Dendritic cell treated with granulocyte-macrophage colony-stimulating factor and Interleukin-4, amounts not matched to agents 40 ng/mL and 50 ng/mL, for 4 days (primary cell): ENCODE data around the gene NAB2.
A peak's percentile ranks its signal among the peaks of the same experiment; 100 is the strongest.
"Not testable (repeated sequence)": the region's sequence is repeated elsewhere in the genome, so short reads cannot be mapped to it uniquely, and the experiment has no call there.

Experiments
- H3K27ac Mint-ChIP-seq: one replicate; pipeline ENCODE4 v1.8.0; 2022; ENCODE audit warnings: mild to moderate bottlenecking, mixed read lengths
- H3K27me3 Mint-ChIP-seq: one replicate; pipeline ENCODE4 v1.8.0; 2022; ENCODE audit warnings: mild to moderate bottlenecking, mixed read lengths
- H3K36me3 Mint-ChIP-seq: one replicate; pipeline ENCODE4 v1.8.0; 2022; ENCODE audit warnings: low read depth, mixed read lengths
- H3K4me1 Mint-ChIP-seq: one replicate; pipeline ENCODE4 v1.8.0; 2022; ENCODE audit warnings: low read depth, mixed read lengths
- H3K4me3 Mint-ChIP-seq: one replicate; pipeline ENCODE4 v1.8.0; 2022; ENCODE audit warnings: mild to moderate bottlenecking, moderate library complexity, mixed read lengths
- H3K9me3 Mint-ChIP-seq: one replicate; pipeline ENCODE4 v1.8.0; 2022; ENCODE audit warnings: mixed read lengths
- intact Hi-C: fragments of 100-400 bp; cut with micrococcal nuclease; formaldehyde crosslinking; loops from one replicate; pipeline ENCODE4 v1.15.0; 2022

NAB2 gene

DNA sequence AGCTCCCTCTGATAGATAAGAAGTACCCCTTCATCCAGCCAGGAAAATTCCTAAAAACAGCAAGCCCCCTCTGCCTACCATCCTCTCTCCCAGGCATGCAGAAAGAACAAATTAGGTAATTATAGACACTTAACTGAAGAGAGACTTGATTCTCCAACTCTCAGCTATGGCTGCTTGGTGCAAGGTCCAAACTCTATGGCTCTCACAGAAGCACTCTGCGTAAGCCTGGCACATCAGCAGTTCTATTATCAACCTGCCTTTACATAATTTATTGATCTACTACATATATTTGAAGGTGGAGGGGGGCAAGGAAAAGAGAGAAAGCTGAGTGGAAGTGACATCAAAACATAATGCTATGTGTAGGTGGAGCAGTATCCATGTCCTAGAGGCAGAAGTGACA, 37.9 kb upstream of the NAB2 start:
- no peaks in the 10 kb centered on the region for H3K36me3 Mint-ChIP-seq
- no peaks in the 10 kb centered on the region for H3K9me3 Mint-ChIP-seq
- no peak overlapping the region for H3K27ac Mint-ChIP-seq
- intact Hi-C loops, result no loop called here
- no peaks in the 10 kb centered on the region for H3K27me3 Mint-ChIP-seq
- H3K4me1 Mint-ChIP-seq, result peaks cover 59% of the 10 kb centered on the region
- no peak overlapping the region for H3K4me3 Mint-ChIP-seq

DNA sequence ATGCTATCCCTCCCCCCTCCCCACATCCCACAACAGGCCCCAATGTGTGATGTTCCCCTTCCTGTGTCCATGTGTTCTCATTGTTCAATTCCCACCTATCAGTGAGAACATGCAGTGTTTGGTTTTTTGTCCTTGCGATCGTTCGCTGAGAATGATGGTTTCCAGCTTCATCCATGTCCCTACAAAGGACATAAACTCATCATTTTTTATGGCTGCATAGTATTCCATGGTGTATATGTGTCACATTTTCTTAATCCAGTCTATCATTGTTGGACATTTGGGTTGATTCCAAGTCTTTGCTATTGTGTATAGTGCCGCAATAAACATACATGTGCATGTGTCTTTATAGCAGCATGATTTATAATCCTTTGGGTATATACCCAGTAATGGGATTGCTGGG, 35.8 kb upstream of the NAB2 start:
- intact Hi-C loops, H3K27ac Mint-ChIP-seq, H3K9me3 Mint-ChIP-seq, H3K27me3 Mint-ChIP-seq, H3K4me3 Mint-ChIP-seq: not testable (repeated sequence)
- Mint-ChIP-seq H3K4me1 (peaks cover 37% of the 10 kb centered on the region), H3K36me3 (peaks cover 15% of the 10 kb centered on the region)

DNA sequence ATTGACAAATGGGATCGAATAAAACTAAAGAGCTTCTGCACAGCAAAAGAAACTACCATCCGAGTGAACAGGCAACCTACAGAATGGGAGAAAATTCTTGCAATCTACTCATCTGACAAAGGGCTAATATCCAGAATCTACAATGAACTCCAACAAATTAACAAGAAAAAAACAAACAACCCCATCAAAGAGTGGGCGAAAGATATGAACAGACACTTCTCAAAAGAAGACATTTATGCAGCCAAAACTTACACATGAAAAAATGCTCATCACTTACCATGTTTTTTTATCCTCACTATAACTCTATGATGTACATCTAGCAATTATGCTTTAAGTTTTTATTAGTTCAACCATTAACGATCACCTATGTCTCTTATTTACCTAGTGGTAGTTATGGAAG, 35.0 kb upstream of the NAB2 start:
- not testable (repeated sequence) for H3K9me3 Mint-ChIP-seq
- Mint-ChIP-seq H3K4me1 (peaks cover 30% of the 10 kb centered on the region), H3K36me3 (peaks cover 23% of the 10 kb centered on the region)

DNA sequence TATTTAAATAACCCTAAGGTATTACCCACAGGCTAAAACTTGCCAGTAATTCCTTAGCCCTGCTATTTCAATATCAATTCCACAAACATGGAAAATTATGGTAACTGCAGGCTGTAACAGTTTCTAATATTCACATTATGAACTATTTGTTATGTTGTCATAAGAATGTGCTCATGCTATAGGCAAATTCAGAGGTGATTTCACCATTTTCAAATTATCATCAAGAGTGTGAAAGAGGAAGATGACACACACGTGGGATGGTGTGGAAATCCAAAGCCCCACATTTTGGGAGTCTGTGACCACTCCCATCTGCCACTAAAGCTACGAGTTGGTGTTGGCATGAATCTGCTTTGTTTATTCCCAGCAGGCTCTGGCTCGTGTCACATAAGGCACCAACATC, 33.1 kb upstream of the NAB2 start:
- H3K9me3 Mint-ChIP-seq, result no peaks in the 10 kb centered on the region
- peaks cover 40% of the 10 kb centered on the region for H3K36me3 Mint-ChIP-seq
- peaks cover 11% of the 10 kb centered on the region for H3K4me1 Mint-ChIP-seq
- no peaks in the 10 kb centered on the region for H3K27me3 Mint-ChIP-seq
- no peak overlapping the region for H3K4me3 Mint-ChIP-seq
- H3K27ac Mint-ChIP-seq, result no peak overlapping the region
- intact Hi-C loops, result no loop called here

More for the DNA sequence above, 35.0 kb upstream of the NAB2 start:
- intact Hi-C loops, H3K27me3 Mint-ChIP-seq, H3K4me3 Mint-ChIP-seq, H3K27ac Mint-ChIP-seq: not testable (repeated sequence)

DNA sequence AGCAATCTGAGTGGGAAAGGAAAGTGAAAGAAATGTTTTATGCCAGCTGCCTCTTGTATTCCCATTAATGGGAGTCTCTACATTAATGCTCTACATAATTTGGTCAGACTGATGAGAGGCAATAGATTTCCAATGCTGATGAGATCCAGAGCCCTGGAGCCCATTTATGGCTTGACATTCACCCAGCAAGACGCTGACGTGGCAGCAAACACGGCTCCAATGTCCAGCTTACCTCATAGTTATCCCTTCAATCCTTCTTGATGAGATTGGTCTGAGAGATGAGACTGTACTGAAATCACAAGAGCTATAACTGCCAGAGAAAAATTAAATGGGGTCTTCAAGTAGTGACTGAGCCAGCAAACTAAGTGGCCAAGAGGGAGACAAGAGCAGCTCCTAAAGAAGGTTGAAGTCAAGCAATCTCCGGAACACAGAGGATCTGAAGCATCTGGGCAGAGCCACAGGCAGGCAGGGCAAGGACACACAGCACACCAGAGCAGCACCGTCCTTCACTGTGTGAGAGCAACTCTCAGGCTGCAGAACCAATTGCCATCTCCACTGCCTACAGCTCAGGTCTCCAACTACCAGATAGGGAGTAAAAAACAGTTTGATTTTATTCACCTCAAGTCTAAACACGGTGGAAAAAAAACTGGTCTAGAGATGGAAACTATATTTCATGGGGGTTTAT, 31.7 kb upstream of the NAB2 start:
- intact Hi-C loops, result no loop called here
- Mint-ChIP-seq H3K27ac (no peak overlapping the region), H3K27me3 (no peaks in the 10 kb centered on the region), H3K4me3 (no peak overlapping the region), H3K36me3 (peaks cover 49% of the 10 kb centered on the region), H3K9me3 (no peaks in the 10 kb centered on the region), H3K4me1 (peaks cover 5% of the 10 kb centered on the region)

DNA sequence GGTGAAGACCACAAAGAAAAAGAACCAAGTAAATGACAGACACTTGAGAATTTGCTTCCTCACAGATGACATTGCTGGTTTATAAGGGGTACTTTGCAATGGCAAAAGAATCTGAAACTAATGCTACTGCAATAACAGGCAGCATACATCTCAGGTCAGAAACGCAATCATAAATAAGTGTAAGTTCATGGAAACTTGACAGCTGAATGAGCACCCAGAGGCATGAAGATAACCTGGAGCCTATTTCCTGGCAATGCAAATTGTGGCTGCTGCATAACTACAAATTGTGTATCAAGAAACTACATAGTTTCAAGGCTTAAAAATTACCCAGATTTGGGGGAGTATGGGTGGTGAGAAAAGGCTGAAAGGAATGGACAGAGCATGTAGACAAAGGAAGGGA, 30.5 kb upstream of the NAB2 start:
- H3K4me3 Mint-ChIP-seq, result no peak overlapping the region
- H3K36me3 Mint-ChIP-seq, result peaks cover 55% of the 10 kb centered on the region
- intact Hi-C loops, result no loop called here
- no peaks in the 10 kb centered on the region for H3K9me3 Mint-ChIP-seq
- H3K27ac Mint-ChIP-seq, result no peak overlapping the region
- no peaks in the 10 kb centered on the region for H3K27me3 Mint-ChIP-seq
- H3K4me1 Mint-ChIP-seq, result peaks cover 5% of the 10 kb centered on the region

DNA sequence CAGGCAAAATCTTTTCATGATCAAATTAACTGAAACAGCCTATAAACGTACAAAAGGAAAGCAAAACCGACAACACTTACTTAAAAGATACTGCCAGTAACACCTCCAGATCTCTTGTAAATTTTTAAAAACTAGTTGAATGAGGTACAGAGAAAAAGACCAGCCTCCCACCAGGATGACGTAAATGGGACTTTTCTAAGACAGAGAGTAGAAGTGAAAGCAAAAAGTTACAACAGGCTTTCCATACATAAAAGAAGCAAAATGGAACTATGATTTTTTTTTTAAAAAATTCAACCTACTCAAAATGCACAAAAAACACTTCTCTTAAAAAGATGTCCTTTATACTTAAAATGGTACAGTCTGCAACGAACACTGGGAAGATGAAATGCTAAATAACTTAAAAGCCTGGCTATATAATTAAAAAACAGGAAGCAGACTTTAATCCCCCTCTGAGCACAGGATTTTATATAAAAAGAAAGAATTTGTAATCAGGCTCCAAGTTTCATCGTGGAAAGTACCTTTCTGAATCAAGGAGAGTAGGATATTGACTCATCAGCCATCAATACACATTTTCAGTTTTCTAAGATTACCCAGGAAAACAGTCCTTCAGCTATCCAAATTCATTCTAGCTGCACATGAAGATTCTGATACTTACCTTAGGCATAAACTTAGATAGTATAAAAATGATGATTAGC, 24.8 kb upstream of the NAB2 start:
- Mint-ChIP-seq H3K27me3 (no peaks in the 10 kb centered on the region), H3K4me1 (peaks cover 30% of the 10 kb centered on the region), H3K9me3 (no peaks in the 10 kb centered on the region), H3K4me3 (peak overlapping the region; percentile 50), H3K36me3 (peaks cover 68% of the 10 kb centered on the region), H3K27ac (peak overlapping the region; percentile 68)
- intact Hi-C loops, result loop anchor here (5.0 kb wide), 1 partner anchor 307 kb away; no protein-coding TSS in a partner anchor

DNA sequence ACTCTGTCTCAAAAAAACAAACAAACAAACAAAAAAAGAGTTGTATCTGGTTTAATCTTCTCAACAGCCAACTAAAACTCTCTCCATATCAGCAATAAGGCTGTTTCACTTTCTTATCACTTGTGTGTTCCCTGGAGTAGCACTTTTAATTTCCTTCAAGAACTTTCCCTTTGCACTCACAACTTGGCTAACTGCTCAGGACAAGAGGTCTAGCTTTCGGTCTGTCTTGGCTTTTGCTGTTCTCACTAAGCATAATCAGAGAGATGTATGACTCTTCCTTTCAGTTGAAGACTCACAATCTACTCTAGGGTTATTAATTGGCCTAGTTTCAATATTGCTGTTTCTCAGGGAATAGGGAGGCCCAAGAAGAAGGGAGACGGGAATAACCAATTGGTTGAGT, 22.7 kb upstream of the NAB2 start:
- no peak overlapping the region for H3K4me3 Mint-ChIP-seq
- peaks cover 48% of the 10 kb centered on the region for H3K4me1 Mint-ChIP-seq
- H3K27me3 Mint-ChIP-seq, result no peaks in the 10 kb centered on the region
- intact Hi-C loops, result no loop called here
- peaks cover 72% of the 10 kb centered on the region for H3K36me3 Mint-ChIP-seq
- peak overlapping the region; percentile 16 for H3K27ac Mint-ChIP-seq
- H3K9me3 Mint-ChIP-seq, result no peaks in the 10 kb centered on the region

DNA sequence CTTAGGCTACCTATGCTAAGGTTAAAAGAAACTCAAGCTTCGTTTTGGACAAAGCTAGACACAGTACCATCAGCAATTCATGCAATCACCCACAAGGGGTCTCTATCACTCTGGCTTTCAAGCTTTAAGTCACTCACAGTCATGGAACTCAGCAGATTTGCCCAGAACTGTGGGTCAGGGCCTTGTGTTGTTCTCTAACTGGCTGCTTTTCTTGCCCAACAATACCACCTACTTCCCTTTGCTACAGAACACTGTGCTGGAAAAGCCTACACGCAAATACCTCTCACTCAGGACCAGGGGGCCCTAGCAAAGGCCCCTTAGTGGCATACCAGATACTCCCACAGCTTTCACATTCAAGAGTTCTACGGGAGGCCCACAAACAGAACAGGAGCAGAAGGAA, 19.4 kb upstream of the NAB2 start:
- peaks cover 81% of the 10 kb centered on the region for H3K36me3 Mint-ChIP-seq
- peak overlapping the region; percentile 85 for H3K27ac Mint-ChIP-seq
- intact Hi-C loops, result loop anchor here (1.0 to 2.0 kb wide), 4 partner anchors 24 to 113 kb away; no protein-coding TSS in a partner anchor
- H3K4me3 Mint-ChIP-seq, result no peak overlapping the region
- no peaks in the 10 kb centered on the region for H3K27me3 Mint-ChIP-seq
- peaks cover 55% of the 10 kb centered on the region for H3K4me1 Mint-ChIP-seq
- H3K9me3 Mint-ChIP-seq, result no peaks in the 10 kb centered on the region

DNA sequence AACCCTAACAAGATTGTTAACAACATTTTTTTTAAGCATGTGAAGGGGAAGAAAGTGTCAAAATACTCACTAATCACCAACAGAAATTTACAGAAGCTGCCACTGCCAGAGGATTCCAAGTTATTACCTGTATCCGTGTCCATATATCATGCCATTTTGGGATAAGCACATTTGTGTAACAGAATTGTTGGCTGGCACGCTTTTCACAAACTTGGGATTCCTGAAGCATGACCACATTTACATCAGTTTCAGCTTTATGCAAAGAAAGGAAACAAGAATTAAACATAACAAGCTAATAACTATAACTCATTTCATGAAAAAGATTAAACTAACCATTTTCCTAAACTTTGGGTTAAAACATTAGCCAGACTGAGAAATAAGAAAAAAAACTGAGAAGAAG, 16.3 kb upstream of the NAB2 start:
- H3K4me3 Mint-ChIP-seq, result no peak overlapping the region
- intact Hi-C loops, result no loop called here
- H3K4me1 Mint-ChIP-seq, result peaks cover 48% of the 10 kb centered on the region
- H3K36me3 Mint-ChIP-seq, result peaks cover 78% of the 10 kb centered on the region
- H3K27ac Mint-ChIP-seq, result no peak overlapping the region
- no peaks in the 10 kb centered on the region for H3K27me3 Mint-ChIP-seq
- no peaks in the 10 kb centered on the region for H3K9me3 Mint-ChIP-seq

DNA sequence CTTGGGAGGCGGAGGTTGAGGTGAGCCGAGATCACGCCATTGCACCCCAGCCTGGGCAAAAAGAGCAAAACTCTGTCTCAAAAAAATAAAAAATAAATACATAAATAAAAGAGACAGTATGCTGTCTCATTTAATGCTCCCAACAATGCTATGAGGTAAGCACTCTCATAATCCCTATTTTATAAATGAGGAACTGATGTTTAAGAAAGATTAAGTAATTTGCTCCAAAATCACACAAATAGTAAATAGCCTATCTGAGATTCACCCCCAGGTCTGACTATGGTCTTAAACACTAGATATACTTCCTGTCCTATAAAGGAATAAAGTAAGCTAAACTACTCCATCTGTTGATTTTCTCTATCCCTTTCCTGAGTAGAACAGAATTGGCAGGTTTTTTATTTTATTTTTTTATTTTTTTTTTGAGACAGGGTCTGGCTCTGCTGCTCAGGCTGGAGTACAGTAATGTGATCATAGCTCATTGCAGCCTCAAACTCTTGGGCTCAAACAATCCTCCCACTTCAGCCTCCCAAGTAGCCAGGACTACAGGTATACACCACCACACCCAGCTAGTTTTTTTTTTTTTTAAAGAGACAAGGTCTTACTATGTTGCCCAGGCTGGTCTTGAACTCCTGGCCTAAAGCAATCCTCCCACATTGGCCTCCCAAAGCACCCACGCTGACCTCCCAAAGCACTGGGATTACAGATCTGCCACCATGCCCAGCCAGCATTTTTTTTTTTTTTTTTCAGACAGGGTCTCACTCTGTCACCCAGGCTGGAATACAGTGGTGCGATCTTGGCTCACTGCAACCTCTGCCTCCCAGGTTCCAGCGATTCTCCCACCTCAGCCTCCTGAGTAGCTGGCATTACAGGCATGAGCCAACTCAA, 15.1 kb upstream of the NAB2 start:
- H3K9me3 Mint-ChIP-seq, H3K4me3 Mint-ChIP-seq, intact Hi-C loops, H3K27me3 Mint-ChIP-seq, H3K27ac Mint-ChIP-seq: not testable (repeated sequence)
- Mint-ChIP-seq H3K36me3 (peaks cover 74% of the 10 kb centered on the region), H3K4me1 (peaks cover 42% of the 10 kb centered on the region)

DNA sequence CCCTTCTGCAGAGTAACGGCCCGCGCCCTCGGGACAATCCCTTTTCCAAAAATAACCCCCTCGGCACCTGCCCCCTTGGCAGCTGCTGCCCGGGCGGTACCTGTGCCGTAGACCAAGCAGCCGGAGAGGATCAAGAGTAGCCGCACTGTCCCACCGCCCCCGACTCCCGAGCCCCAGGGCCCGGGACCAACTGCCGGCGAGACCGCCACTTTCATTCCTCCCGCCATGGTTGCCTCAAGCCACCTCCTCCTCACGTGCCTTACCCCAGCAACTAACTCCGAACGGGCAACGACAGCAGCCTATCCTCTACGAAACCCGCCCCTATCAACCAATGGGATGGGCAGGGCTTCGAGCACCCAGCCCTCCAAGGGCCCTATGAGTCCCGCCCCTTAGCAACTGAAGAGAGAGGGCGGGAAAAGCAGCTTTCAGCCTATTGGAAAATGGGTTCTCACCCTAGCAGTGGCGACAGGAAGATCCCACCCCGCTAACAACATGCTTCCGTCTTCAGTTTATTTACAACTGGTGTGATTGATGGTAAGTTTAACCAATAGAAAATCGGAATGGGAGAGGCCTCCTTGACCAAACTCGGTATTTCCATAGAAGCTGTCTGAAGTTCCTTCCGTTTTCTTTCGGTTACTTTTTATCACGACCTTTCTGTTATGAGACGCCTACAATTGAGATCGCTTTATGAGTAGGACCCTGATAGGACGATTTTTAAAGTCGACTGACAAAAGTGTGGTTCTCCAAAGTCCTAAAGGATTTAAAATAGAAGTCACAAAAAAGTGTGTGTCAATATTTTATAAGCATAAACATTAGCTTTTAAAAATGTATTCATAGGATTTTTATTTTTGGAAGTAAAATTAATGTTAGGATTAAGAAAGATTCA, 10.2 kb upstream of the NAB2 start, which contains the start of gene NEMP1:
NEMP1 (minus strand) TSS at position 273 of the 886 bp plus-strand sequence; CDS start at position 227, 46 bp downstream.
- no peaks in the 10 kb centered on the region for H3K27me3 Mint-ChIP-seq

DNA sequence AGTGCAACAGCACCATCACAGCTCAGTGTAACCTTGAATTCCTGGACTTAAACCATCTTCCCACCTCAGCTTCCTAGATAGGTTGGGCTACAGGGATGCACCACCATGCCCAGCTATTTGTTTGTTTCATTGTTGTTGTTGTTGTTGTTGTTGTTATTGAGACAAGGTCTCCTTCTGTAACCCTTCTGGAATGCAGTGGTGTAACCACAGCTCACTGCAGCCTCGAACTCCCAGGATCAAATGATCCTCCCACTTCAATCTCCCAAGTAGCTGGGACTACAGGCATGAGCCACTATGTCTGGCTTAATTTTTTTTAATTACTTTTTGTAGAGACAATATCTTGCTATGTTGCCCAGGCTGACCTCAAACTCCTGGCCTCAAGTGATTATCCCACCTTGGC, 9.1 kb upstream of the NAB2 start:
- no peaks in the 10 kb centered on the region for H3K9me3 Mint-ChIP-seq
- intact Hi-C loops, result loop anchor here (10.0 kb wide), 1 partner anchor 445 kb away; the partner anchor contains the start of gene BAZ2A

More for the DNA sequence above, 10.2 kb upstream of the NAB2 start, which contains the start of gene NEMP1:
- peak within 1 kb of the TSS; percentile 100 for H3K4me3 Mint-ChIP-seq
- intact Hi-C loops, result loop anchor here (1.0 kb wide), 1 partner anchor 10 kb away; no protein-coding TSS in a partner anchor
- H3K27ac Mint-ChIP-seq, result peak within 1 kb of the TSS; percentile 99
- H3K36me3 Mint-ChIP-seq, result peaks cover 32% of the 10 kb centered on the region
- H3K4me1 Mint-ChIP-seq, result peaks cover 26% of the 10 kb centered on the region
- H3K9me3 Mint-ChIP-seq, result no peaks in the 10 kb centered on the region

More for the DNA sequence above, 9.1 kb upstream of the NAB2 start:
- peaks cover 17% of the 10 kb centered on the region for H3K4me1 Mint-ChIP-seq
- H3K27ac Mint-ChIP-seq, result peak overlapping the region; percentile 99
- no peaks in the 10 kb centered on the region for H3K27me3 Mint-ChIP-seq
- no peak overlapping the region for H3K4me3 Mint-ChIP-seq
- peaks cover 25% of the 10 kb centered on the region for H3K36me3 Mint-ChIP-seq
